Measurements from ENCODE around the gene CTDSPL.

Gene CTDSPL

GRCh38 chr3:37872413-37873160, 10.9 kb downstream of the CTDSPL start:
- no peak for TF ChIP-seq TAF1 (IDR thresholded peaks at IDR 0.05; ENCODE audit: low read depth)
- TF ChIP-seq CEBPB (IDR thresholded peaks at IDR 0.05) = no peak
- no peak for TF ChIP-seq ZBTB7A (IDR thresholded peaks at IDR 0.05; ENCODE audit: low read depth)
- TF ChIP-seq TEAD4 (IDR thresholded peaks at IDR 0.05) = no peak
- TF ChIP-seq RAD21 (IDR thresholded peaks at IDR 0.05; ENCODE audit: low read depth) = no peak
- TF ChIP-seq REST (IDR thresholded peaks at IDR 0.05; ENCODE audit: low read depth) = no peak
- TF ChIP-seq TCF12 (IDR thresholded peaks at IDR 0.05; ENCODE audit: low read depth) = no peak
- no peak for TF ChIP-seq MAX (IDR thresholded peaks at IDR 0.05)
- TF ChIP-seq EGR1 (IDR thresholded peaks at IDR 0.05) = no peak
- TF ChIP-seq USF1 (IDR thresholded peaks at IDR 0.05) = no peak
- no peak for TF ChIP-seq CREB1 (IDR thresholded peaks at IDR 0.05; ENCODE audit: low read depth)
- no peak for TF ChIP-seq FOXM1 (IDR thresholded peaks at IDR 0.05; ENCODE audit: borderline replicate concordance, low read depth)
- no peak for TF ChIP-seq YY1 (IDR thresholded peaks at IDR 0.05; ENCODE audit: low read depth)
- TF ChIP-seq NFIC (IDR thresholded peaks at IDR 0.05) = no peak
- TF ChIP-seq EP300 (IDR thresholded peaks at IDR 0.05; ENCODE audit: borderline replicate concordance) = no peak

GRCh38 chr3:37876279-37876678, 14.6 kb downstream of the CTDSPL start:
- TF ChIP-seq CEBPB (IDR thresholded peaks at IDR 0.05) (no peak), NFIC (IDR thresholded peaks at IDR 0.05) (no peak), ZBTB7A (IDR thresholded peaks at IDR 0.05; ENCODE audit: low read depth) (no peak), USF1 (IDR thresholded peaks at IDR 0.05) (no peak), TCF12 (IDR thresholded peaks at IDR 0.05; ENCODE audit: low read depth) (no peak), YY1 (IDR thresholded peaks at IDR 0.05; ENCODE audit: low read depth) (no peak), TAF1 (IDR thresholded peaks at IDR 0.05; ENCODE audit: low read depth) (no peak), RAD21 (IDR thresholded peaks at IDR 0.05; ENCODE audit: low read depth) (no peak), REST (IDR thresholded peaks at IDR 0.05; ENCODE audit: low read depth) (no peak), CREB1 (IDR thresholded peaks at IDR 0.05; ENCODE audit: low read depth) (no peak), FOXM1 (IDR thresholded peaks at IDR 0.05; ENCODE audit: borderline replicate concordance, low read depth) (no peak), TEAD4 (IDR thresholded peaks at IDR 0.05) (no peak), EGR1 (IDR thresholded peaks at IDR 0.05) (no peak), EP300 (IDR thresholded peaks at IDR 0.05; ENCODE audit: borderline replicate concordance) (no peak), MAX (IDR thresholded peaks at IDR 0.05) (no peak)

GRCh38 chr3:37882711-37883110, 21.0 kb downstream of the CTDSPL start:
- TF ChIP-seq ZBTB7A (IDR thresholded peaks at IDR 0.05; ENCODE audit: low read depth) (no peak), TEAD4 (IDR thresholded peaks at IDR 0.05) (no peak), RAD21 (IDR thresholded peaks at IDR 0.05; ENCODE audit: low read depth) (no peak), MAX (IDR thresholded peaks at IDR 0.05) (no peak), YY1 (IDR thresholded peaks at IDR 0.05; ENCODE audit: low read depth) (no peak), EGR1 (IDR thresholded peaks at IDR 0.05) (no peak), EP300 (IDR thresholded peaks at IDR 0.05; ENCODE audit: borderline replicate concordance) (no peak), USF1 (IDR thresholded peaks at IDR 0.05) (no peak), REST (IDR thresholded peaks at IDR 0.05; ENCODE audit: low read depth) (no peak), NFIC (IDR thresholded peaks at IDR 0.05) (no peak), TAF1 (IDR thresholded peaks at IDR 0.05; ENCODE audit: low read depth) (no peak), TCF12 (IDR thresholded peaks at IDR 0.05; ENCODE audit: low read depth) (no peak), CEBPB (IDR thresholded peaks at IDR 0.05) (no peak), FOXM1 (IDR thresholded peaks at IDR 0.05; ENCODE audit: borderline replicate concordance, low read depth) (no peak), CREB1 (IDR thresholded peaks at IDR 0.05; ENCODE audit: low read depth) (no peak)
